ENCODE results near the gene MMEL1.
"Not testable (repeated sequence)": the region's sequence is repeated elsewhere in the genome, so short reads cannot be mapped to it uniquely, and the experiment has no call there.

The MMEL1 gene

DNA sequence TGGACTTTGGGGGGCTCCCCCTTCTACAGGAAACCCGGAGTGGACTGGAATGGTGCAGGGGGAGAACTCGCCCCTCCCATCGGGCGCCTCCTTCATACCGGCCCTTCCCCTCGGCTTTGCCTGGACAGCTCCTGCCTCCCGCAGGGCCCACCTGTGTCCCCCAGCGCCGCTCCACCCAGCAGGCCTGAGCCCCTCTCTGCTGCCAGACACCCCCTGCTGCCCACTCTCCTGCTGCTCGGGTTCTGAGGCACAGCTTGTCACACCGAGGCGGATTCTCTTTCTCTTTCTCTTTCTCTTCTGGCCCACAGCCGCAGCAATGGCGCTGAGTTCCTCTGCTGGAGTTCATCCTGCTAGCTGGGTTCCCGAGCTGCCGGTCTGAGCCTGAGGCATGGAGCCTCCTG lies 76.5 kb downstream of the MMEL1 start, which contains the start of gene TNFRSF14:
TSS of gene TNFRSF14 (plus strand) at position 95 of the 401 bp plus-strand sequence. CDS start at position 389, 294 bp downstream.
- no peak for DNase-seq

DNA sequence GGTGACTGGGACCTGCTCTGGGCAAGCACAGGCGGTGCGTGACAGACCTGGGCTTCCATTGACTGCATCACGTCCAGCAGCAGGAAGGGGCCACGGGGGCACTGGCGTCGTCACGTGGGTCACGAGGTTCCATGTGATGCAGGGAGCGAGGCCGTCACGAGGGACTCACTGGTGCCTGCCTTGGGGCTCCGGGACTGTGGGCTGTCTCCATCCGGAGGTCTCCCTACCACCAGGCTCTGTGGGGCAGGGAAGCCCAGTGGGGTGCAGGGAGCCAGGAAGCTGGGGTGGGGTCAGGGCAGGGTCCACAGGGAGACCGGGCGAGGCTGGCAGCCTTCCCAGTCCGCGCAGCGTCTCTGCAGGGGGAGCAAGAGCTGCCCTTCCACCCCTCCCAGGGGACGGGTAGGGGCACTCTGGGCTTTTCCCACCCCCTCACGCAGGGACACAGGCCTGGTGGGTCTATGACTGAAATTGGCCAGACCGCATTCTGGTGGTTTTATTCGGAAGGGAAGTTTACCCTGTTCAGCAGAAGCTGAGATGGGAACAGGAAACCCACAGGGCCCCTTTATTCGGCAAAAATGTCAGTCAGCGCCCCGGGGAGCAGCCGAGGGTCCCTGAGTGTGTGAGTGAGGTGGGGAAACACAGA lies 77.1 kb downstream of the MMEL1 start:
- DNase-seq = no peak

DNA sequence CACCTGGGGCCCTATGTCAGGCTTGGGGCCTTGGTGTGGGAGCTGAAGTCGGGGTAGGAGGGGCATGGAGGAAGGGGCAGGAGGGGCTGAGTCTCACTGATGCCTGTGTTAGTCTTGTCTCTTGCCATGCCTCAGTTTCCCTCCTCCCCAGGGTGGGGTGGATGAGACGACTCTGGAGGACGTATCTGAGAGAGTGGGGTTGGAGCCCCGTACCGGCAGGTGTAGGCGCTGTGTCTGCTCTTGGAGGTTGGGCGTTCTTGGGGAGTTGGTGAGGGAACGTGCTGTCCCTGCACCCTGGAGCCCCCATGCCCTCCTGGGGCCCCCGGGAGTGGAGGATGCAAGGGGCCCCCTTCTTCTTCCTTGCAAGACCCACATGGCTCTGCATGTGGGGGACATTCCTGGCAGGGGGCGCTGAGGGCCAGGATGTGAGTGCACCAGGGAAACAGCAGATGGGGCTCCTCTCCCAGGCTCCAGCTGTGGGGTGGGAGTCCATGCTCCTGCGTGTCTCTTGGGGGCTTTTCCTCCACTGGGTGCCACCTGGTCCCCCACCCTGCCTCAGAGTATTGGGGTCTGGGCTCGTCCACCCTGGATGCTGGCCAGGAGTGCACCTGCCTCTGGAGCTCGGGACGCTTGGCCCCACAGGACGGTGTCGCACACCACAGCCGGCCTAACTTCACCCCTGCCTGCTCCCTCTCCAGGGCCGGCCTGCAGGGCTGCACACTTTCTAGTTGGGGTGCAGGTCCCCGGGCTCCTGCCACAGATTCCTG lies 78.0 kb downstream of the MMEL1 start:
- no peak for DNase-seq

DNA sequence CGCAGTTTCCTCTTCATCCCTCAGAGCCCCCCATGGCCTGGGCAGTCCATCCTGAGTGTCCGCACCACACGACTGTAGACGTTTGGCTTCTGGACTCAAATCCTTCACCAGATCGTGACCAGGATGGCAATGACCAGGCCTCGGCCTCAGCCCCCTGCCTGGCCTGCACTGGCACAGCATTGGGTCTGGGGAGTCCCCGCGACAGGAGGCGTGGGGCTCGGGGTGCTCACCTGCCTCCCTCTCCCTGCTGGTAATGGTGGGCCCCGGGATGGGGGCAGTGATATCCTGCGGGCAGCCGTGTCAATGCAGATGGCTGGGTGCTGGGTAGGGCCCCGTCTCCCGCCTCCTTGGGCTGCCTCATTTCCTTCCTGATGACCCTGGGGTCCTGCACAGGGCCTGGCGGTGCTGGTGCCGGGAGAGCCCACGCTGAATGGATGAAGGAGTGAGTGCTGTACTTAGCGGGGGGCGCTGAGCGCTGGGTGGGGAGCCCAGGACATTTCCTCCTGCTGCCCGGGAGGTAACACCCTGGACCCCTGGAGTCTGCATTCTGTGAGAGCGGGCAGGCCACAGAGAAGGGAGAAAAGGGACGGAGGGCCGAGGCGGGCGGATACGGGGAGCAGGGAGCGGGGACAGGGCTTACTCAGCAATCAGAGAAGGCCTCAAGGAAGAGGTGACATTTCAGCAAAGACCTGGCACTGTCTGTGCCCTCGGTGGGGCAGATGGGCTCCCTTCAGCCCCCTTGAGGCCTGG lies 78.8 kb downstream of the MMEL1 start:
- DNase-seq = no peak

DNA sequence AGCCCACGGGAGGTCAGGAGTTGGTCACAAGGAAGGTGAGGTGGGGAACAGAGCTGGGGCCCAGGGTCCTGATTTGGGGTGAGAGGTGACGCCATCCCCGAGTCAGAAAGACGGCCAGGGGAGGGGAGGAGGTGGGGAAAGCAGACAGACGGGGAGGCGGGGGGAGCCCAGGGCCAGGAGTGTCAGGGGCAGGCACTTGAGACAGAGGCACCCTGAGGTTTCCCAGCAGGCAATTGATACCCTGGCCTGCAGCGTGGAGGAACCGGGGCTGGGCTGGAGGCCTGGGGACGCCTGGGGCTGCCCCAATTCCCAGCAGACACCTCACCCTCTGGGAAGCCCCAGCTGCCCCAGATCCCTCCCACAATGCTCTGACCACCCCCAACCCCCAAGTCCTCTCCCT lies 79.7 kb downstream of the MMEL1 start:
- DNase-seq = not testable (repeated sequence)

DNA sequence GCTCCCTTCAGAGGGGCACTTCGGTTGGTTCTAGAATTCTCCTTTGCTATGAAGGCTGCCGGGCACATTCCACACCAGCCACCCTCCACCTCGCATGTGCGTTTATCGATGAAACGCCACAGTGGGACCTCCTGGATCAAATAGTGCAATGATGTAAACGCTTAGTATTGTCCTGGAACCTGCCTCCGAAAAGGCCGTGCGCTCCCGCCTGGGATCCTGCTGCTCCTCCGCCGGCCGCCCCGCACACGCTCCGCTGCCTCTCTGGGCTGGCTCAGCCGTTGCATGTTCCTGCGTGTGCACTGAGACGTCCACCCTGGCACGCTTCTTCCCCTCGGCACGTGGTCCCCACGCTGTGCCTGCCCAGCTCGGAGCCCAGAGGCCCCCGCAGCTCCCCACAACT lies 80.6 kb downstream of the MMEL1 start:
- no peak for DNase-seq

DNA sequence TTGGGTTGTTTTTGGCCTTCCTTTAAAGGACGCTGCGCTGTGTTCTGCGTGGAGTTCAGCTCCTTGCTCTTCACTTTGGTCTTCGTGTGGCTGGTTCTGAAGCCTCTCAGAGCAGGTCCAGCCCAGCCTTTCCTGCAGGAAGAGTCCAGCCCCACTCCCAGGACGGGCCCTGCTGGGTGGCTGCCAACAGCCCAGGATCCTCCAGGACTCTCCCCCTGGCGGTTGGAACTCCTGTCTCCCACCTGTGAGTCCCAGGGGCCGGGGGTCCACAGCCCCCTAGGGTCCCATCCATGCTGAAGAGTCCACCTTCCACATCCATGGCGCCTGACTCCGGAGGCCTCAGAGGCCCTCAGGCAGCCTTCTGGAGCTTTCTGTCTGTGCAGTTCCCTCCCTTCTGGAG lies 81.3 kb downstream of the MMEL1 start:
- DNase-seq = not testable (repeated sequence)

DNA sequence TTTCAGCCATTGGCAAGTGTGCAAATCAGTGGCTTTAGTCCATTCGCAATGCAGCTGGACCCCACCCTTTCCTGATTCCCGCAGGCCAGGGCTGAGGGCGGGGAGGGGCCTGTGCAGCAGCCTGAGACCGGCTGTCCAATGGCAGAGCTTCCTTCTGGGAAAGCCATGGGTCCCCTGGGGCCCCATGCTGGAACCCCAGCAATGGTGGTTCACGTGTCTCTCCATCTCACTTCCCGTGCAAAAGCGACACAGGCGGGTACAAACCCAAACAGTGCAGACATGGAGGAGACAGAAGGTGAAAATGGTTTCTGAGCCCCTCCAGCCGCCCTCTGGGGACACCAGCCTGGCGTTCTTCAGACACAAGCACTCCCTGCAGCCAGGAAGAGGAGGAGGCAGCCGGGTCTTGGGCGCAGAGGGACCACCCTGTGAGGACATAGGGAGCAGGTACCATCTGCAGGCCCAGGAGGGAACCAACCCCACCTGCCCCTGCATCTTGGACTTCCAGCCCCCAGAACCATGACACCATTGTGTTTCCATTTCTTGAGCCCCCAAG lies 82.4 kb downstream of the MMEL1 start:
- not testable (repeated sequence) for DNase-seq

DNA sequence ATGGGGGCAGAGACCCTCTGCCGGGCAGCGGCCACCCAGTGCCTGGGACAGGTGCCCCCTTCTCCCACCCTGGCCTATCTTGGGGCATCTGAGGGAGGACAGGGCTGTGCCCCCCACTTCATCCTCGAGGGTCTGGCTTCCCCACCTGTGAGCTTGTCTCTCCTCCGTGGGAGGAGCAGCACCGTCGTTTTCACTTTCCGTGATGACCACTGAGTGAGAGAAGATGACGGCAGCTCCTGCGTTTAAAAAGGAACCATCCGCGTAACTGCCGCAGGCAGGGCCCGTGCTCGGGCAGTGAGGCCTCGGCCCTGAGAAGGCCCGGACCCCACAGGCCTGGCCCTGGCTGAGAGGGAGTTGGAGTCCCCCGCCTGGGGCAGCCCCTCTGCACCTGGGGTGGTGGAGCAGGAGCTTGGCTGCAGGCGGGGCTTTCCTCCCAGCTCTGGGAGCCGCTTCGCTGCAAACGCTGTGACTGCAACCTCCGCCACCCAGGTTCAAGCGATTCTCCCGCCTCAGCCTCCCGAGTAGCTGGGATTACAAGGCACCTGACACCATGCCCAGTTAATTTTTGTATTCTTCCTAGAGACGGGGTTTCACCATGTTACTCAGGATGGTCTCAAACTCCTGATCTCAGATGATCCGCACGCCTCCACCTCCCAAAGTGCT lies 83.3 kb downstream of the MMEL1 start:
- not testable (repeated sequence) for DNase-seq

DNA sequence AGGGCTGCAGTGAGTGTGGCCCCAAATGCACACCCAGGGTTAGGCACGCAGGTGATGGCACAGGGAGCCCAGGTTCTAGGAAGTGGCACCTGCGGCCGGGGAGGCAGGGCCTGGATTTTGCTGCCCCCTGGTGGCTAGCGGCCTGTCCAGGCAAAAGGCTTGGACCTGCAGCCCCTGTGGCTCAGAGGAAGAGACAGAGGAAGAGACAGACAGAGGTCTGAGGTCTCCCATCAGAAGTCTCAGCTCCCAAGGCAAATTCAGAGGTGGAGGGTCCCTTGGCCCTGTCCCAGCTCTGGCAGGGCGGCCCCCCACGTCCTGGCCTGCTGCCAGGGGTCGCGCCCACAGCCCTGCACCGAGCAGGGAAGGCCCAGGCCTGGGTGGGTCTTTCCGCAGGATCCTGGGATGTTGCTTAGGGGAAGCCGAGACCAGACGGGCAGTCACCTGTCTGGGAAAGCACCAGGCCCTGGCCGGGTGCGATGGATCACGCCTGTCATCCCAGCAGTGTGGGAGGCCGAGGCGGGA lies 84.7 kb downstream of the MMEL1 start:
- peak; percentile 90 for DNase-seq

DNA sequence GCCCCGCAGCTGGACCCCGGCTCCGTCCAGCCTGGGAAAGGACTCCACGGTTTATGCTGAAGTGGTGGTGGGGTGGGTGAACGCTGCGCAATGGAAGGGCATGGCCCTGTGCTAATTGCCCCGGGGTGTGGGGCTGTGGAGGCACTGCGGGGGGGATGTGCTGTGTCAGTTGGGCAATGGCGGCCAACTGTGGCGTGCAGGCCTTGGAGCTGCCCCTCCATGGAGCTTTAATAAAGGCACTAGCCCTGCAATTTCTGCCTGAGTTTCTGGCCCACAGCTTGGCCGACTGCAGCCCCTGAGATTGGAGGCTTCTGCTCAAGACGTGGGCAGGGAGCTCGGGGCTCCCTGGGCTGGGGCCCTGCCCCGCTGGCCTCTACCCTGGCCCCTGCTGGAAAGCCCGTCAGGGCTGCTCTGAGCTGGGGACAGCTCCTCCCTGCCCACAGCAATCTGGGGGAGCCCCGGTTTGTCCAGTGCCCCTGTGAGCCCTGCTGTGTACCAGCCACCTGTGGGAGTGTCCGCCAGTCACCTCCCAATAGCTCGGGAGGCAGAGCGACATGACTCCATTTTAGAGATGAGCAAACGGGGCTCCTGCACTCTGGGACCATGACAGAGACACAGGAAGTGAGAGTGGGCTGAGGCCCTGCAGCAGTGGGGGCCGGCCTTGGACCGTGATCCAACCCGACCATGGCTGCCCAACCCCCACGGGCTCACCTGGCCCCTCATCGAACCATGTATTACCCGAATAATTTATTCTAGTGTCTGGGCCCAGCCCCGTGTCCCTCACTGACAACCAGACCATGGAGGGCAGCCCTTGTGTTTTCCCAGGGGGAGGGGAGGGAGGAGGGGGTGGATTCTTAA lies 85.4 kb downstream of the MMEL1 start:
- no peak for DNase-seq

DNA sequence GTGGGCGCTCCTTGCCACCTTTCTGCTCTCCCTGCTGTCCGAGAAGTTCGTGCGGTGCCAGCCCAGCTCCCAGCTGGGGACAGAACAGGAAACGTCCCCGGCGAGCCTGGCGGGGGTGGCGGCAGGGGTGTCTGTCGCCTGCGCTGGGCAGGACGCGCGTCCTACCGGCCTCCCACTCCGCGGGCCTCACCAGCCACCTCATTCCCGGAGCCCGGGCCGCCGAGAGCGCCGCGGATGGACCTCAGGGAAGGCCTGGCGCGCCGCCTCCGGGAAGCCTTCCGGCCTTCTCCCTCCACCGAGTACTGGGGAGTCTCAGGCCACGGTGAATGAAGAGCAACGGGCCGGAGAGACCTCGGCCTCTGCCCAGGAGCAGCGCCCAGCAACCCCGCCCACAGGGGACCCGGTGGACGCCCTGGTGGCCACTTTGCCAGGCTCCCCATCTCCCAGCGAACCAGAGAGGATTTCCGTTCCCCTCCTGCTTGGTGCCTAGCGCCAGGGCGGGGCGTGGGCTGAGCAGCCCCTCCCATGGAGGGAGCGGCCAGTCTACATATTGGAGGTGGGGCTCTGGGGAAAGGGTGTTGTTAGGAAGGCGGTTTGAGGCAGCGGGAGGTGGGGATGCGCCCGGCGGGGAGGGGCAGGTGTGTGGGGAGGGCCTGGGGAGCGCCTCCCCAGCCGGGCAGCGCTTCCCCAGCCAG lies 86.2 kb downstream of the MMEL1 start:
- DNase-seq = peak; percentile 94

DNA sequence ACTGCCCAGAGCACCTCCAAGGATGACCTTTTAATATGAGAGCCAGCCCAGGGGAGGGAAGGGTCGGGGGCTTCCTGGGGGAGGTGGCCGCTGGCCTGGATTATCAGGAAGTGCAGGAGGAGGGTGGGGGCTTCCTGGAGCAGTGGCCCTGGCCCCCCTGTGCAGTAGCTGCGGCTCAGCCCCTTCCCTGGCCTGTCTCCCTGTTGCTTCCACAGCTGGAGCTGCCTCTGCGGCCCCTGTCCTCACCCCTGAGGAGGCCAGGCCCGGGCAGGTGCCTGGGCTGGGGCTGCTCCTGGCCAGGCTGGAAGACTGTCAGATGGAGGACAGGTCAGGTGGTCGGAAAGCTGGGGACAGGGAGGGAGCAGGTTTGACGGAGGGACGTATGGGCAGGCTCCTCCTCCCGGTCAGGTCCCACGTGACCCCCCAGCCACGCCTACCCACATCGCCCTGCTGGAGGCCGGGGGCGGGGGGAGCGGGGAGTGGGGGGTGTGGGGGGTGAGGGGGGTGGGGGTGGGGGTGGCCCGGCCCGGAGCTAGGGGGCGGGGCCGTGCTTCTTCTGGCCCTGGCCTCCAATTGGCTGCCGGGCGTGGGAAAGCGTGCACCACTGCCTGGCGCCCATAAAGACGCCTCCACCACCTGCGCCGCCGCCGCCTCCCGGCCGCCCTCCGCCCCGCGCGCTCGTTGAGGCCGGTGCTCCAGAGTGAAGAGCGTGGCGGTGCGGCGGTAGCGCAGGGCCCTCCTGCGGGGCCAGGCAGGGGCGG lies 86.9 kb downstream of the MMEL1 start:
- peak; percentile 98 for DNase-seq

DNA sequence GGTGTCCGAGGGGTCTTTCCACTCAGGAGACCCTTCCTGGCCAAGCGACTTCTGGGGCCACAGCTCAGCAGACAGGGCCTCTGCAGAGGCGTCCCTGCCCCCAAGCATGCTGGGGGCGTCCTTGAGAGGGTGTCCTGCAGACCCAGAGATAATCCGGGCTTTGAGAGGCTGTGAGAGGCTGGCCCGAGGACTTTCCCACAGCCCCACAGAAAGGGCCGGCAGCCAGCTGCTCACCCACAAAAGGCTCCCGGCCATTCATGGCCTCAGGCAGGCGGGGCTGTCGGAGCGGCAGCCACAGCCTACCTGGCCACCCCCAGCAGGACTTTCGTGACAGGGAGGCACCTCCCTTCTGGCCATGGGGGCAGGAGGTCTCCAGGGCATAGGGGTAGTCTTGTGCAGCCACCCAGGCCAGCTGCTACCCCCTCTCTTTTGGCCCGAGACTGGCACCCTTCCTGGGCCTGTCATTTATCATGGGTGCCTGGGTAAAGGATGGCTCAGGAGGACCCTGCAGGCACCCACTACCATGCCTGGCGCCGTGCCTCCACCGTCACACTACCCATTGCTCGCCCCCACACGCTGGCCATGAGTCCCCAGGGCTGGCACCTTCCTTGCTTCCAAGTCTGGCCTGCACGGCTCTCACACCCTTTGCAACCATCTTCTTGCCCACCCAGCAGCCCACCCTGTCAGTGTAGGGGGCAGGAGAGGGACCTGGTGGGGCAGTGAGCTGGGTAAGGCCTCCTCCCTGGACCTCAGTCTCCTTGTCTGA lies 87.8 kb downstream of the MMEL1 start:
- DNase-seq = no peak

DNA sequence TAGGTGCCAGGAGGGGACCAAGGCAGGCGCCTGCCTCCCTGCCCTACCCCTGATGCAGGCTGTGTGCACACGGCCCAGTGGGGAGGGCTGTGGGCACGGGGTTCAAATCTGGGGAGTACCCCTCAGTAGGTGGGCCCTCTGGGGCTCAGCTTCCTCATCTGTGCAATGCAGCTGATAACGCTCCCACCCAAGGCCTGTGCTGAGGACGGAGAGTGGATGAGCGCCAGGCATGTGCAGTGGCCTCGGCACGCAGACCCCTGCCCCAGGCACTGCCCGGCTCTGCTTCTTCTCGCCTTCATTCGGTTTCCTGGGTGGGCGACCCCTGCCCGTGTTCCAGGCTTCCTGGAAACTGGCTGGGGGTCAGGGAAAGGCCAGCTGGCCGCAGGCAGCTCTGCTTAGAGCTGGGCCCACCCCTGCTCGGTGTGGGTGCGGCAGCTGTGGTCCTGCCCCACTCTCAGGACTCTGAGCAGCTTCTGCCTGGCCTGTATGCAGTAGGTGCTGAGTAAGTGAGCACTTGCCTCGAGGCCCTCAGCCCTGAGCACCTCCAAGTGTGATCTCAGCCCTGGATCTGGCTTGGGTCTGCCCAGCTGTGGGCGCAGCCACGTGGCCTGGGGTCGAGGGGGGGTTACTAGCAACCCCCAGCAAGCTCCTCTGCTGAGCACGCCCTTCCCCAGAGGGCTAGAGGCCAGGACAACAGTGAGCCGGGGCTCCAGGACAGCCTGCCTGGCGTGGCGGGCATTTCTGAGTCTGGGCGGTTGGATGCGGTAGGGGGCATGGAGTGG lies 88.5 kb downstream of the MMEL1 start:
- no peak for DNase-seq

DNA sequence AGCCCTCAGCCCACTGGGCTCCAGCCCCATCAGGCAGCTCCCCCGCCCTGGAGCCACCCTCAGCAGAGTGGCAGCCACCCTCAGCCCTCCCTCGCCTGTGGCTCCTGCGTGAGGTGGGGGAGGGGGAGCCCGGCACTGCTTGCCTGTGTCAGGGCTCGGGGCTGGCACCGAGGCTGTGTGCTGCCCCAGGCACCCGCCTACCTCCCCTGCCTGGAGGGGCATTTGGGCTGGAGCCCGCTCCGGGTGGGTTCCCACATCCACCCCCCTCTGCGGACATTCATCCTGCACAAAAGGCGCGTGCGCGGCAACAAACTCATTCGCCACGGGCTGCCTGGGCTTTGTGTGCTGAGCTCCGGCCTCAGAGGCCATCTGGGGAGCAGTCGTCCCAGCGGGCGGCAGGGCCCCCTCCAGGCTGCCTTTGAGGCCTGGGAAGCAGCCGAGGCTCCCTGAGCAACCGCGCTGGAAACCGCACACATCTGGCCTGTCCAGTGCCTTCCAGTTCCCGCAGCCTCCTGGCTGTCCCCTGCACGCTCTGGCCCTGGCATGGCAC lies 89.2 kb downstream of the MMEL1 start:
- DNase-seq = peak; percentile 71

DNA sequence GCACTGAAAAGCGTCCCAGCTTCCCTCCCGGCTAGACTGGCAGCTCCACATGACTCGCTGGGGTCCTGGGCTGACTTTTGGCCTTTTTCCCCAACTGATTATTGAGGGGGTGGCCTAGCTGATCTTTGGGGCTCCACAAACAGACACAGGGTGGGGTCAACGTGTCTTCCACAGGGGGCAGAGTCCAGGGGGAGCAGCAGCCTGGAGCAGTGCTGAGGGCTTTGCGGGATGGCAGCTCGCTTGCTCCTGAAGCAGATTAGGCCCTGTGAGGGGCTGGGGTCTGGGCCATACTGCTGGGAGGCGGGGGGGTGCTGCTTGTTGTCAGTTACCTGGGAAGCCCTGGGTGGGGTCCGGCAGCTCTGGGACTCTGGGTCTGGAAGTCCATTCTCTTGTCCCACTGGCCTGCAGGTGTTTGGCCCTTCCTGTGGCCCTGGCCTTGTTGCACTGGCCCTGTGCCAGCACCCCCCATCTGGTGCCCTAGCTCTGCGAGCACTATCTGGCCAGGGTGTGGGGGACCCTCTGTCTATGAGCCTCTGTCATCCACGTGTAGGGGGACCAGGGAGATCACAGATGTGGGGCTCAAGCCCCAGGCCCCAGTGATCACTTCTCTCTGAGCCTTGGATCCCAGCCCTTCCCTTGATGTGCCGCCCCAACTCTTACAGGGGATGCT lies 90.4 kb downstream of the MMEL1 start:
- DNase-seq = no peak

Data from islet precursor cell (in vitro differentiated cells).